Hepatocyte (in vitro differentiated cells): ENCODE results near the gene DLX4.

Experiments
- EZH2 ChIP-seq: fragments of 200-600 bp; sonication (generic); IDR thresholded peaks from 2 replicates; pipeline ENCODE4 v1.6.1; 2016; ENCODE audit warnings: antibody characterized with exemption, mild to moderate bottlenecking, borderline replicate concordance
- EZH2phosphoT487 ChIP-seq: fragments of 200-600 bp; sonication (generic); IDR thresholded peaks from one replicate; pipeline ENCODE4 v1.6.1; 2018; ENCODE audit warnings: antibody characterized with exemption, mild to moderate bottlenecking, low read depth, moderate library complexity; ENCODE audit not compliant: unreplicated experiment, severe bottlenecking
- TF ChIP-seq, protein P1 (sequence below): fragments of 200-600 bp; sonication (generic); IDR thresholded peaks from 2 replicates; pipeline ENCODE4 v1.5.1; 2016; ENCODE audit warnings: antibody characterized with exemption, mild to moderate bottlenecking; ENCODE audit not compliant: poor library complexity

DNA sequence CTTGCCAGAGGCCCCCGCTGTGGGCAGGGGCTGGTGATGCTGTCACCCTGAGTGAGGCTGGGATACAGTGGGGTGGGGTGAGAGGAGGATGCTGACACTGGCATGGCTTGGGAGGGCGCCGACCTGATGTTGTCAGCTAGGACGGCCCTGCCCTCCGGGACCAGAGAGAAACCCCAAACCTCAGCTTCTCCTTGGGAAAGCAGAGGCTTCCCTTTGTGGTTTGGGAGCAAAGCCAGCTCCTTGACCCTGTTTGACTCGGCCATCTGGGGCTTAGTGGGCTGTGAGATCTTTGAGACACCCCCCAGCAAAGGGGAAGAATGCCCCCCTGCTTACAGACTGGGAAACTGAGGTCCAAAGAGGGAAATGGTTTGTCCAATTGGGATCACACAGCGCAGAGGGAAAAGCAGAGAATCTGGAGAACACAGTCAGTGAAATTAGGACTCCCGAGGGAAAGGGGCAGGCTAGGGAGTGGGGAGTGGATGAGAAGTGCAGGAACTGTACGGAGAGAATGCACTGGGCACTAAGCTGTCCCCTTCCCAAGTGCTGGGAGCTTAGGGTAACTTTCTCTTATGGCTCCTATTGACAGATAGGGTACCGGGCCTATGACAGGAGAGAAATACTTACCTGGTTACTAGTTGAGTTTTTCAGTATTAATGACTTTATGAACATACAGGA, 40.7 kb upstream of the DLX4 start:
- TF ChIP-seq, protein P1, sequence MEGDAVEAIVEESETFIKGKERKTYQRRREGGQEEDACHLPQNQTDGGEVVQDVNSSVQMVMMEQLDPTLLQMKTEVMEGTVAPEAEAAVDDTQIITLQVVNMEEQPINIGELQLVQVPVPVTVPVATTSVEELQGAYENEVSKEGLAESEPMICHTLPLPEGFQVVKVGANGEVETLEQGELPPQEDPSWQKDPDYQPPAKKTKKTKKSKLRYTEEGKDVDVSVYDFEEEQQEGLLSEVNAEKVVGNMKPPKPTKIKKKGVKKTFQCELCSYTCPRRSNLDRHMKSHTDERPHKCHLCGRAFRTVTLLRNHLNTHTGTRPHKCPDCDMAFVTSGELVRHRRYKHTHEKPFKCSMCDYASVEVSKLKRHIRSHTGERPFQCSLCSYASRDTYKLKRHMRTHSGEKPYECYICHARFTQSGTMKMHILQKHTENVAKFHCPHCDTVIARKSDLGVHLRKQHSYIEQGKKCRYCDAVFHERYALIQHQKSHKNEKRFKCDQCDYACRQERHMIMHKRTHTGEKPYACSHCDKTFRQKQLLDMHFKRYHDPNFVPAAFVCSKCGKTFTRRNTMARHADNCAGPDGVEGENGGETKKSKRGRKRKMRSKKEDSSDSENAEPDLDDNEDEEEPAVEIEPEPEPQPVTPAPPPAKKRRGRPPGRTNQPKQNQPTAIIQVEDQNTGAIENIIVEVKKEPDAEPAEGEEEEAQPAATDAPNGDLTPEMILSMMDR, result no peak
- TF ChIP-seq EZH2phosphoT487 (no peak), EZH2 (no peak)
